ENCODE measurements around the gene PARVG.

PARVG gene

DNA sequence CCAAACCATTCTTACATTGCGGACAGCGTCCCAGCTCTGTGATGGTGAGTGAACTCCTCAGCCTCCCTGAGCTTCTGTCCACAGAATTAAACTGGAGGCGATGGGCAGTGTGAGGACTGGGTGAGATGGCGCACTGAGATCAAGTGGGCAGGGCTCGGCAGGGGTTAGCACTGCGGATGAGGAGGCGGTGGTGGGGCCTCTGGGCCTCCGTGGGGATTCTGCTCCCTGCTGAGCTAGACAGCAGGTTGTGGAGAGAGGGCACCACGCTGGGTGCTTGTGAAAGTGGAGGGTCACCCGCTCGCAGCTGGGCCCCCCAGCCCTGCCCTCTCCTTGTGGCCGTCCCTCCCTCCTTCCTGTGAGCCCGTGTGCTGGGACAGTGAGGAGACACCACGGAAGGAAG lies 25.6 kb upstream of the PARVG start:
- DNase-seq = no peak

DNA sequence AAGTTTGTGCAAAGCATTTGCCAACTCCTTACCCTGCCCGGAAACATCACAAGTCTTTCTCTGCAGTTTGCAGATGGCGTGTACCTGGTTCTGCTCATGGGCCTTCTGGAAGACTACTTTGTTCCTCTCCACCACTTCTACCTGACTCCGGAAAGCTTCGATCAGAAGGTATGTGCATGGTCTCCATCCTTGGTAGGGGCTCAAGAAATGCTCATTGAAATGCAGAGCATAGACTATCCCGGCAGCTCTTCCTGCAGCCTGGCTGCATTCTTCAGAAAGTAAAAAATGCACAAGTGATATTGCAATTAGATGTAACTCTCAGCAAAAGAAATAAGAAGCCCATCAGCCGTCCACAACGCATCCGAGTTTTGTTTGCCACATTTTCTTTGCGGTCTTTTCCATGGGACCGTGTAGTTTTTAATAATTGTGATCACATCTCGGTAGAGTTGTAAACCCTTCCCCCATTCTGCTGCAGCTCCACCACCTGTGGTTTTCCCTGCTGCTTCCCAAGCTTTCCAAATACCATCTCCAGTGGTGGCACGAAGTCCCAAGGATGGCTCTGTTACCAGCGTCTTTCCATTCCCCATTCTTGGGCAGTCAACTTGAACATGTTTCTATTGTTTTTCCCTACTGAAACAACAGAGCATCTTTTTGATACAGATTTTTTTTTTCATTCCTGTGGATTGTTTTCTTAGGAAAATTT lies 22.7 kb upstream of the PARVG start:
- no peak for DNase-seq

DNA sequence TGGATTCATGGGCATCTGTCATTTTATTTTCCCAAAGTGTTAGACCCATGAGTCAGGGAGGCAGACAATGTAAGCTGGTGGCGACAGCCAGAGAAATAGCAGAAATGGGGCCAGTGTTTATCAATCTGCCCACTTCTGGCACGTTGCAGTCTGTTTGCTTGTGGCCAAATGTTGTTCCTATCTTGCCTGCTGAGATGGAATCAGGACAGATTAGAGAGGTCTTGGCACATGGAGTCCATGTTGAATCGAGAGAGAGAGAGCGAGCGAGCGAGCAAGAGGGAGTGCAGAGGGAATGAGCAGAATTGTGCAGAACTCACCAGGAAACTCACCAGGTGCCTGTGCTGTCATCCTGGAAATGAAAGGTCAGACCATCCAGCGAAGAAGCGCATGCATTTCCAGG lies 21.9 kb upstream of the PARVG start:
- no peak for DNase-seq

DNA sequence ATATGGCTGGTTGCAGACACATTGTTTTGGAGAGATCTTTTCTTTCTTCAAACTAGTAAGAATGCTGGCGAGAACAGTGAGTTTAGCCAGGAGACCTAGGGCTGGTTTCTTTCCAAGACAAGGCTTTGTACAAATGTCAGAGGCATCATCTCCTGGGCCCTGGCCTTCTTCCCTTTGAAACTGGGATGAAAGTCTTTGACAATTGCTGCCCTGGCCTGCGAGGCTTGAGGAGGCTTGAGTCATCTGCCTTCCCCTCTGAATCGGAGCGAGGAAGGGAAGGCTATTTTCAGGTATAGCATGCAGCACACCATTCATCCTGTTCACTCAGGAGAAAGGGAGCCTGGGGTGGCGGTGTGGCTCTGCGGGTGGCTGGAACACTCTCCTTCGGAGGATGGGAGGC lies 21.5 kb upstream of the PARVG start:
- no peak for DNase-seq

DNA sequence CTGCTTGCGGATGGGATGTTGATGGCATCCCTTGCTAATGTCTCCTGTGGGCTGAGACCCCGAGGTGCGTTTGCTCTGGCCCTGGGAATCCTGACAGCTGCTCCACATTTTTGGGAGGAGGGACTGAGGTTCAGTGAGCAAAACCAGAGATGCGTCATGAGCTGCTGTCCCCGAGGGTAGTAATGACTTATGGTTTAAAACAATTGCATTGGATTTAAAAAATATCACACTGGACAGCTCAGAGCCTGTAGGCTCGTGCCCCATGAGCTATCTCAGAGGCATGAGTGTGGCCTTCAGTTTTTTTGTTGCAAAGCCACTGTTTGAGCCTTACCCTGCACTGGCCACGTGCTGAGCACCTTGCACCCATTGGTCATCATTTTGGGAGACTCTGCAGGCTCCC lies 20.9 kb upstream of the PARVG start:
- DNase-seq = no peak

- no peak for DNase-seq
These were observed 20.3 kb upstream of the PARVG start for GRCh38 chr22:44160421-44160820.

GRCh38 chr22:44161673-44162072 lies 19.1 kb upstream of the PARVG start:
- no peak for DNase-seq

DNA sequence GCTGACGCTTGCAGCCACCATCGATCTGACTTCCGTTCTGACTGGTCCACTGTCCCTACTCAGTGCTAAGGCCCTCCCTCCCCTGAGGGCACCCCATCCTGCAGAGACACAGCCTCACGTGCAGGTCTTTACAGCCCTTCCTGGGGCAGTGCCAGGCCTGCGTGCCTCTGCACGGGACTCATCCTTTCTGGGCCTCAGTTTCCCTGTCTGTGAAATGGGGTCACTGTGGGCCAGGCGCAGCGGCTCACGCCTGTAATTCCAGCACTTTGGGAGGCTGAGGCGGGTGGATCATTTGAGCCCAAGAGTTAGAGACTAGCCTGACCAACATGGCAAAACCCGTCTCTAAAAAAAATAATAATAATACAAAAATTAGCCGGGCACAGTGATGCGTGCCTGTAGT lies 17.8 kb upstream of the PARVG start:
- DNase-seq = no peak

- DNase-seq = no peak
These were observed 17.2 kb upstream of the PARVG start for GRCh38 chr22:44163536-44163935.

GRCh38 chr22:44164031-44164430 lies 16.7 kb upstream of the PARVG start:
- DNase-seq = no peak

GRCh38 chr22:44165286-44165874 lies 15.3 kb upstream of the PARVG start:
- no peak for DNase-seq

GRCh38 chr22:44166498-44167276 lies 14.0 kb upstream of the PARVG start:
- DNase-seq = no peak

DNA sequence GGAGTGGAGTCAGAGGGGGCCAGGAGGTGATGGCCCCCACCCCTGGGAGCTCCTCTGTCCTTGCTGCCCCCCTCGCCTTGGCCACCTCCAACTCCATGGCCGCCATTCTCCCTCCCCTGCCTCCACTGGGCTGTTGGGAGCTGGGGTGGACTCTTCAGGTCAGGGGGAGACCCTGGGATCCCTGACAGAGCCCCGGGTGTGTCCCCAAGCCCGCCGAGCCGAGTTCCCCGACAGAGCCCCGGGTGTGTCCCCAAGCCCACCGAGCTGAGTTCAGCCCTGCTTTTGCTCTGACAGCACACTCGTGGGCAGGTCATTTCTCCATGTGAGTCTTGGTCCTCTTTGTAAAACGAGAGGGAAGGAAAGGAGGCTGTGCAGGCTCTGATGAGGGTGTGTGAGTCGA lies 13.2 kb upstream of the PARVG start:
- no peak for DNase-seq

DNA sequence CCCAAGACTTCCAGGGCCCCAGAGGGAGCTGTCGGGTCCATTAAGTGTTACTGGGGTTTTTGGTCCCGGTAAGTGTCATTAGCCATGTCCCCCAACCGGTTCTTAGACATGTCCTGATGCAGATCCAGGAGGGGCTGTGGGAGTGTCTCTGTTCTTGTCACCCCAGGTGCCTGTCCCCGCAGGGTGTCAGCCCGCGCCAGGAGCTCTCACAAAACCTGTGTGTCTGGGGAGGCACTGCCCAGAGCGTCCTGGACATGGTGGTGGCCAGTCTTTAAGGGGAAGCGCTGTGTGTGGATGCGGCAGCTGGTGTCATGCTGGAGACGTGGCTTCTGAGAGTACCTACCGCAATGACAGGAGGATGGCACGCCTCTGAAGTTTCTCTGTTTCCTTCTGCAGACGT lies 12.5 kb upstream of the PARVG start:
- DNase-seq = no peak

- DNase-seq = no peak
These were observed 10.3 kb upstream of the PARVG start for GRCh38 chr22:44170470-44170869.

DNA sequence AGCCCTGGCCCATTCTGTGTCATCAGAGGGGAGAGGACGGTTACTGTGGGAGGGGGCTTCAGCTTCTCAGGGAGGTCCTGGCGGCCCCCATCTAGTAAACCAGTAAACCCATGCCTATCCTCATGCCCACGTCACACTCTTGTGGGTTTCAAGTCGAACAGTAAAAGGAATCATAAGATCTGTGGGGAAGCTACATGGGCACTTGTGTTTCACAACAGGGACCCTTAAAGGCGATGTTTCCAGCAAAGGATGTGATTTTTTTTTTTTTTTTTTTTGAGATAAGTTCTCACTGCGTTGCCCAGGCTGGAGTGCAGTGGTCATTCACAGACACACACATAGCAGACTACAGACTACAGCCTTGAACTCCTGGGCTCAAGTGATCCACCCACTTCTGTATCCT lies 9.2 kb upstream of the PARVG start:
- no peak for DNase-seq

DNA sequence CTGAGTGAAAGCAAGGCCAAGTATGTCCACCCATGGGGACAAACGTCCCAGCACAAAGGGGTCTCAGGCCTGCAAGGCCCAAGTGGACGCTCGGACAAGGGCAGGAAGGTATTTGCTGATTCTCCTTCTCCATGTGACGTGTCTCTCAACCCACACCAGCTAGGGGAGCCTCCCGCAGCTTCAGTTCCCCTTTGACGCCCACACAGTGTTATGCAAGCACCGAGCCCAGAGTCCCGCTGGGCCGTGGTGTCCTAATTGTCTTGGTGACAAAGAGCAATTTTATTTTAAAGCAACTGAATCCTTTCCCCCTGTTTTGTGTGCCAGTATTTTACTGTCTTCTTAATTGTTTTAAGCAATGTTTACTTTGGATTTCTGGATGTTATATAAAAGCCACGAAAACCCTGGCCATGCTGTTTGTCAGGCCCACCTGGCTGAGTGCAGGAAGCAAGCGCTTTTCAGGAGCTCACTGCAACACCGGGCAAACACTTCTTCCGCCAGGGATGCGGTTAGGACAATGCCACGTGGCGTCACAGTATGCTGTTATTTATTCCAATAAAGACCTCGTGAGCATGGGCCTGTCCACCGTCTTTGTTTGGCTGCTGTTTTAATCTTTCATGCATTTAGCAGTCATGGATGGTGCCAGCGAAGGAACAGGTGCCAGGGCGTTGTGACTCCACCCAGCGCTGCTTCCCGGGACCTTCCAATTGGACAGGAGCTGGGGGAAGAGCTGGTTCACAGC lies 8.2 kb upstream of the PARVG start:
- no peak for DNase-seq

DNA sequence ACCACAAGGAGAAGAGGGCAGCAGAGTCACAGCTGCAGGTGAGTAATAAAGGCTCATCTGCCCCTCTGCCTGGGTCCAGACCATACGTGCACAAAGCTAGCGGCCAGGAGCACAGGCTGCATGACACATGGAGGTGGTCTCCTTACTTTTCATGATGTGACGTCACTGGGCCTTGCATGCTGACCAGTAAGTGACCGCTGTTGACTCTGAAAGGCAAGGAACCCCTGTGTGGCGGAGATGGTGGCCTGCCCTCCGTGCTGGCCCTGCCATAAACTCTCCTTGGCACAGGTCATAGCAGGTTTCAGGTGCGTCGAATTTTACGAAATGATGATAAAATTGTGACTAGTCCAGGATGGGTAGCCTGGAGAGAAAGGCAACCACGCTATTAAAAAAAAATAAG lies 7.6 kb upstream of the PARVG start:
- no peak for DNase-seq

GRCh38 chr22:44175676-44176075 lies 5.0 kb upstream of the PARVG start:
- DNase-seq = no peak

DNA sequence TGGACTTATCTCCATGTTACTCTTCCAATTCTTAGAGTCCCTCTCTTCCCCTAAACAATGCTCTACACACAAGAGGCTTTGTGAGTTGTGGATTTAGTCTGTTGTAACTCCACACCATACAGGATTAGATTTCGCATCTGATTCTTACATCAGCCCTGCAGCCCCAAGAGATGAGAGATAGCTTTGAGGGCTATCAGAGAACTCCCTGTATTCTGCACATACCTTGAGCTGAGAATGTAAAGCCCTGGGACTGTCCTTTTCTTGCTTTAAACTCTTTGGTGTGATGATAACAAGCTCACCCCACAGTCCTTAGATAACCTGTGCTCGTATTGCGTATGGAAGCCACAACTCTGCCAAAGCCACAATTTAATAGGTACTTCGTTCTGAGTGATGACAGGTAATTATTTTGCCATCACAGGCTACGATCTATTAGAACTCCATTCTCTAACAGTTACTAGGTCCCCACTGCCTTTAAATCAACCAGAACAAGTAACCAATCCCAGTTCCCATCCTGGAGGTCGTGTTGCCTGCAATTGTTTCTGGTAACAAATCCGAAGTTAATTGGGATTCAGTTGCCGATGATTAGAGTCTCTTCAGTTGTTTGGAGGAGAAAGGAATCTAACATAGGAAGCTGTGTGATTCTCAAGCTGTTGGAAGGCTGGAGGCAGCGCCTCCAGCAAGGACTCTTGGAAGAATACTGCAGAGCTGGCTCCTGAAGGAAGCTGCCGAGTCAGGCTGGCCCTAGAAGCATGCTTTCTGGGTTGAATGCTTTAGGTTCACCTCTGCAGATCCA lies 1.3 kb upstream of the PARVG start:
- no peak for DNase-seq

DNA sequence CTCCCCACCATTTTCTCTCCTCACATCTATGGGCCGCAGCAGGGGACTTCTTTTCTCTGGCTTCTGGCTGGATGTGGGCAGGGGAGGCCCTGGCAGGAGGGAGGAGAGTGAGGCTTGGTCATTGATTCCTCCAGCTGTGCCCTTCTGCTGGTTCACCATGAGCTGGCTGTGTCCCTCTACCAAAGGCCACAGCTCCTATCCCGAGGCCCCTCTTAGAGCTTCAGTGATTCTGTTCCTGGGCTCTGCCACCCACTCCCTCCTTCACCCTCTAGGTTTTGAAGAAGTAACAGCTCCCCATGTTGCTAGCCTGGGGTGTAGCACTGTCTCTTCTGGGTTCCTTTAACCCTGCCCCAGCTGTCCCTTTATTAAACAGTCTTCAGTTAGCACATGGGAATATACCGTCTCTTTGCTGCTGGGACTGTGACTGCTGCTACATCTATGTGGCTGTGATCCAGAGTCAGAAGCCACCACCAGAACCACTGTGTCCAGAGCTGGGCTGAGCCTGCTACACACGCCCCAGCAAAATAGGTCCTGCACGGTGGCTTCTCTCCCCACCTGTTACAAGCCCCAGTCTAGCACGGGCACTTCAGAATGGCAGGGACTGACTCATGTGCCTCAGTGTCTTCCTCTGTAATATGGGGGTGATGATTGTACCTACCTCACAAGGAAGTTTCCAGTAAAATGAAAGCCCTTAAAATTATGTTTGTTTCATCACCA lies 578 bp upstream of the PARVG start:
- no peak for DNase-seq
